Stimulated activated CD4-positive, alpha-beta T cell treated with anti-CD3 and anti-CD28 coated beads, Interleukin-12 subunit alpha, Interleukin-12 subunit beta, amount 100 ng/mL, for 48 hours (primary cell): ENCODE measurements around the gene TUBB6.

ENCODE experiments used
- DNase-seq, 3 donors: peaks; one replicate each; pipeline ENCODE4 v3.0.0-alpha.2; 2020; ENCODE audit warnings: low read depth in 2 of 3, low spot score in 1 of 3

Gene TUBB6

DNA sequence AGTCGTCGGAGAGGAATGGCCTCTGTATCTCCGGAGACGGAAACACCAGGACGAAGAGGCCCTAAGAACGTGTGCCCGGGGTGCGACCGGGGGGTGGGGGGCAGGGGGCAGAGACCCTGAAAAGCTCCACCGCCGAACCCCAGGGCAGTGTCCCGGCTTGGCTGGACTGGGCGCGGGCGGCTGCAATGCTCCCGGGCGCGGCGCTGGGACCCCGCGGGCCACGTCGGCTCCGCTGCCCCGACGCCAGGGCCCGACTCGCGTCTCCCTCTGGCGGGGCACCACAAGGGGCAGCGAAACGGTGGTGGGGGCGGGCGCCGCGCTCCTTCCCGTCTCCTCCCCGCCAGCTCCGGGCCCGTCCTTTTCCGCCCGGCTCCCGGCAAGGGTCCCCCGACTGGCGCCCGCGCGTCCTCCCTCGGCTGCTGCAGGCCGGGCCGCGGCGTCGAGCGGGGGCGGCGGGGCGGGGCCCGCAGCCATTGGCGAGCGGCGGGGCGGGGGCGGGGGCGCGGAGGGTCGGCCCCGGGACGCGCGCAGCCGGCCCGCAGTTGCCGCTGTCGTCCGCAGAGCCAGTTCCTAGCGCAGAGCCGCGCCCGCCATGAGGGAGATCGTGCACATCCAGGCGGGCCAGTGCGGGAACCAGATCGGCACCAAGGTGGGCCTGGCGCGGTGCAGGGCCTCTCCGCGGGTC lies at the start of gene TUBB6:
Gene TUBB6 (plus strand): TSS at position 541 of the 685 bp plus-strand sequence. CDS start 52 bp downstream, at position 593.
- DNase-seq: peak in 1 of 3 donors; percentile 37

DNA sequence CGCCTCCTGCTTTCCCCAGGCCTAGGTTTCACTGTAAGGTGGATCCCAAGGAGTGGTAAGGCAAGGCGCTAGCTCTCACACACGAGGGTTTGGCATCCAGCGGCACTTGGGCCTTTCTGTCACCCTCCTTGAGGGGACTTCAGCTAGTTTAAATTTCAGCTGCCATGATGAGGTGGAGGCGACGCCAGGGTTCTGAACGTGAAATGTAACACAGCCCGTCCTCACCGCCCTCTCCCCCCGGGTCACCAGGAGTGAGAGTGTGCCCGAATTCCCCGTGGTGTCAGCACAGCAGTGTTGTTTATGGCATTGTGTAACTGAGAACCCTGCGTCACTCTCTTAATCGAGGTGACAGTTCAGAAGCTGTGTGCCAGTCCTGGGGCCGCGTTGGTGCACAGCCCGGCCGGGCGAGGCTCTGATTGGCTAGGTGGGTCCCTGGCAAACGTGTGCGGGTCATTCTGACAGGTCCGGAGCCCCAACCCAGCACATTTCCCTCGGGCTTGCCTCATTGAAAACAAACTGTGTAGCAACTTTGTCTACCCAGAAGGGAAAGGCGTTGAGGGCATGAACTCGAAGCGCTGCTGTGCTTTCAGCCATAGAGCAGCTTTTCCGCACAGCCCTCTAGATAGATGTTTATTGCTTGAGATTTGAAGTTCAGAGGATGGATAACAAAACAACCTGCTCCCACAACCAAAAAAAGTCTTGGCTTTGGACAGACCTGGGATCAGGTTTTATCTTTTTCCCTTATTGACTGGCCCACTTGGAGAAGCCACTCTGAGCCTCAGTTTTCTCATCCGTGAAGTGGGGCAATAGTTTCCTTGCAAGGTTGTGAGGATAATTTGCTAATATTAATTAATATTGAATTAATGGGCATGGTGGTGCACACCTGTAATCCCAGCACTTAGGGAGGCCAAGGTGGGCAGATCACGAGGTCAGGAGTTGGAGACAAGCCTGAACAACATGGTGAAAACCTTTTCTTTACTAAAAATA lies 49.0 kb upstream of the TUBB6 start:
- DNase-seq: no peak

DNA sequence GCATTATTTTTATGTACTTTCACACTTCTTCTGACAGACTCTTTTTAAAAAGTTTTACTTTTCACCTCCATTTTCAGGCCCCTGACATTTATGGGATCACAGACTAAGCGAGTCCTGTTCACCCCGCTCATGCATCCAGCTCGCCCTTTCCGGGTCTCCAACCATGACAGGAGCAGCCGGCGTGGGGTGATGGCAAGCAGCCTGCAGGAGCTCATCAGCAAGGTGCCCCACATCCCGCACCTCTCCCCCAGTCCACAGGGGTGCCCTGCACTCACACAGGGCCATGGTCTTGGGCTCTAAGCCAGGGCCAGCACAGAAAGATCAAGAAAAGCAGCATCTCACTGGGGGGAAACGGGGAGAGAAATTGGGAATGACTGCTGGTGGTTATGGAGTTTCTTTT lies 45.3 kb upstream of the TUBB6 start:
- DNase-seq: no peak

DNA sequence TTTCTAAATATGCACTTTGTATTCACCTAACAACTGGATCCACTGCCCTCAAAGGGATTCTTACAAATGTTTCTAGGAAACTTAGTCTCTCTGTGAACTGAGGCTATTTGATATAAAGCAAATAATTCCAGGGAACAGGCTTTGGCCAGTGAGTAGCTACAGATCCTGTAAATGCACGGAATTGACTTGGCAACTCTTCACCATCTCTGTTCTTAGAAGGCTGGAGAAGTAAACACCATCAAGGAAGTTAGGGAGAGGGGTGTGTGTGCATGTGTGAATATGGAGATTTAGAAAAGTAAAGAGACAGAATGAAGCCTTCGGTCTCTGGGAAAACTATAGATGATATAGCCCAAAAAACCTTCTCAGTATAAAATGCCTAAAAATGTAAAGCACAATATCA lies 43.2 kb upstream of the TUBB6 start:
- DNase-seq: no peak

DNA sequence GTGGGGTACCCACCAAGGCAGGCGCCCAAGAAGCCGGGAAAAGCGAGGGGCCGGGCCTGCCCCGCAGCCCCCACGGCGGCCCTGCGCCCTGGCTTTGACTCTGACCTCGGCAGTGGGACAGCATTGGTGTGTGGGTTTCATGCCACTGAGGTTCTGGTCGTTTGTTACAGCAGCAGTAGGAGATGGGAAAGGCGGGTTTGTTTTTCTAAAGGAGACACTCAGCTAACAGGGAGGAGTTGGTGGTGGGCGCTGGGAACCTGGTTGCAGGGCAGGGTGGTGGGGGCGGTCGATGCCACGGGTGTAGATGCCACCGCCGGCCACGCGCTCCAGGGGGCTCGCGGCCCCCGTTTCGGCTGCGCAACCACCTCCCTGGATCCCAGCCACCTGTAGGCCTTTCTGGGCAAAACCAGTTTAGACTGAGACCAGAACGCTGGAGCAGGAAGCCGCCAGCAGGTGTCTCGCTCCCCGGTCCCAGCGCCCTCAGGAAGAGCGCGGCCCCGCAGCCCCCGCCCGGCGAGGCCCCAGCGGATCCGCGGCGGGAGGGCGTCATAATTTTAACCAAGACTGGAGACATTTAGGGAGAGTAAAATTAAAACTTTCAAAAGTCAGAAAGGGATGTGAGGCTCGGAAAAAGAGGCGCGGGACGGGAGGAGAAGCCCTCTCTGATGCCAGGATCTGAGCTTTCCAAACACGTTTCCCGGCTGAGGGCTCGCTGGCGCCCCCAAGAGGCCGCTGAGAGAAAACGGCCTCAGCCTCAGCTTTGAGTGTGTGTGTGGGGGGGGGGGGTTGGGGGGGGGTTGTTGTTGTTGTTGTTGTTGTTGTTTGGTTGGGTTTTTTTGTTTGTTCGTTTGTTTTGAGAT lies 36.4 kb upstream of the TUBB6 start:
- DNase-seq: peak; percentile 36 to 59 (median 42)

DNA sequence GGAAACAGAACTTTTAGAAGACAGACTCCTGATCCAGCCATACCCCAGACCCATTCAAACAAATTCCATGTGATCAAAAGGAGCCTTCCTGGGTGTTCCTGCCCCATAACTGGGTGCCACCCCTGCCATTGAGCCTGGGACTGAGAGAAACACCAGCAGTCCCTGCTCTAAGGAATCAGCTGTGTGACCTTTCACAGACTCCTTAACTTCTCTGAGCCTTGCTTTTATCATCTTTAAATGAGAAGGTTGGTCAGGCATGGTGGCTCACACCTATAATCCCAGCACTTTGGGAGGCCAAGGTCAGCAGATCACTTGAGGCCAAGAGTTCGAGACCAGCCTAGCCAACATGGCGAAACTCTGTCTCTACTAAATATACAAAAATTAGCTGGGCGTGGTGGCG lies 33.2 kb upstream of the TUBB6 start:
- DNase-seq: no peak

DNA sequence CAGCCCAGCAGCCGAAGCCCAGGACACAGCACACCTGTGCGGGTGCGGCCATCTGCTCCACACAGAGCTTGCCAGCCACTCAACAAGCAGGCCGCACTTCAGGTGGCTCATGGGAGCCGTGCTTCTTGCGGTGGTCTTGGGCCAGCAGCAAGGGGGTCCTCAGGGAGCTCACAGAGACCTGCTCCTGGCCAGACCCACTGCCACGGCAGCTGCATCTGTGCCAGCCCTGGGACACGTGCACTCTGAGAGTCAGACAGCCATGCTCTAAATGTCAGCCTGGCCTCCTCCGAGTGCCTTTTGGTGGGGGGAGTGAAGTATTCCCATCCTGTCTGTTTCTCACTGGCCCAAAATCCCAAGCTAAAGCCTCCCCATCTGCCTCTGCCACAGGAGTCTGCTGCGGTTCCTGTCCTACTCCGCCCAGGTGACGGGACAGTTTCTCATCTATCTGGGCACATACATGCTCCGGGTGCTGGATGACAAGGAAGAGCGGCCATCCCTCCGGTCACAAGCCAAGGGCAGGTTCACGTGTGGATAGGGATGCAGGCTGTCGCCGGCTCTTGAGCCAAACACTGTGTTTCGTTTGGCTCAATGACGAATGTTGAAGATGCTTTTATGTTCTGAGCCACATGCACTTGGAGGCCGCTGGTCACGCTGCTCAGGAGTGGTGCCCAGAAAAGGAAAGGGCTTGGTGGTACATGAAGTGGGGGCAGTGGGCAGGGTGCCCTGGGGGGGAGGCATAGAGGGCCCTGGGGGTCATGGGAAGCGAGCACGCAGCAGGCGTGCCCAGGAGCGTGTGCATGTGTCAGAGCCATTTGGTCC lies 31.1 kb upstream of the TUBB6 start:
- no peak for DNase-seq

DNA sequence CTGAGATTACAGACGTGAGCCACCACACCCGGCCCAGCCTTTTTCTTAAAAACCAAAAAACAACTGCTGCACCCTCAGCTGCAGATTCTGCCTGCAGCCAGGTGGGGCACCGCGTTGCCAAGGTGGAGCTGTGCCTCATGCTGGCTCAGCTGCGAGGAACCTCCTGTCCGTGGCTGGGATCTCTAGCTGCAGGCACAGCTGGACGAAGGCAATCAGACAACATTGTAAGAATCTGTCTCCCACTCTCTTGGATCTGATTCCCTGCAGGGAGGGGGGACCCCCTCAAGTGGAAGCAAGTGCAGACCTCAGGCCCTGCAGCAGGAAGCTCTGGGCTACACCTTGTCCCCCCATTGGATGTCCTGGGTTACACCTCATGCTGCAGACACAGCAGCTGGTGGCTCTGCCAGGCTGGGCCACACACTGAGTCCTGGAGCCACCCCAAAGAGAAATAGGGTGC lies 29.8 kb upstream of the TUBB6 start:
- DNase-seq: no peak

DNA sequence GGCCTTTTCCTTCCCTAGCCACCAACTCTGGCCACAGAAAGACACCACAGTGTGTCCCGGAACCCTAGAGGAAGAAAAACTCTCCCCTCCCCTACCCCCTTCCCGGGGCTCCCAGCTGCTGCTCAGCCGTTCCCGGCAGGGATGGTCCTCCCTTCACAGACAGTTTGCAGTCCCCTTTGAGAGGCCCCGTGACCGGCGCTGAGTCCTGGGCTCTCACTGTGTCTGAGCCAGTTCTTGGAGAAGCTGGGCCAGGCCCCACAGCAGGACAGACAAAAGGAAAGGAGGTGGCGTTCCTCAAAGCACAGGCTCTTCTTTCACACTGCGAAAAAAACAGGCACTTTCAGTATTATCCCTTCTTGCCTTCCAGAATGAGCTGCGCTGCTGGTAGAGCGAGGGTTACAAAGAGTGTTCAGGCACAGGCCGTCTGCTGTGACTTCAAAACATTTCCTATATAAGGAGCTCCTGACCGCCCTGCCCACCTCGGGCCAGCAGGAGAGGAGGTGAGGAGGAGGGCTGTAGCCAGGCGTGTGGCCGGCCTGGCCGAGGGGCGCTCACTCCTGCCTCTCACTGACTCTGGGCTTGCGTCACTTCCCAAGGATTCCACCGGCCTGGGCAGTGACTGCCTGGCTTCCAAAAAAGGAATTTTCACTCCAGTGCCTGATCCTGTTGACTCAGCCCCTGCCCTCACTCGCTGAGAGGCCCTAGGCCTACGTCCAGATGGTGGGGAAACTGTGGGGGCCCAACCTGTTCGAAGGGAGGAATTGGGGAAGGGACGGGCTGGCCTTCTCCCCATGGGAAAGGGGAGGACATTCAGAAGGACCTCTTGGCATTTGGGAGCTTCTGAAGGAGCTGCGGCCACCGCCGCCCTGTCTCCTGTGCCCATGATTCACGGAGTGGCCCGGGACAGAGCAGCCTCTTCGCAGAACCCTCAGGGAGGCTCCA lies 29.0 kb upstream of the TUBB6 start:
- no peak for DNase-seq

DNA sequence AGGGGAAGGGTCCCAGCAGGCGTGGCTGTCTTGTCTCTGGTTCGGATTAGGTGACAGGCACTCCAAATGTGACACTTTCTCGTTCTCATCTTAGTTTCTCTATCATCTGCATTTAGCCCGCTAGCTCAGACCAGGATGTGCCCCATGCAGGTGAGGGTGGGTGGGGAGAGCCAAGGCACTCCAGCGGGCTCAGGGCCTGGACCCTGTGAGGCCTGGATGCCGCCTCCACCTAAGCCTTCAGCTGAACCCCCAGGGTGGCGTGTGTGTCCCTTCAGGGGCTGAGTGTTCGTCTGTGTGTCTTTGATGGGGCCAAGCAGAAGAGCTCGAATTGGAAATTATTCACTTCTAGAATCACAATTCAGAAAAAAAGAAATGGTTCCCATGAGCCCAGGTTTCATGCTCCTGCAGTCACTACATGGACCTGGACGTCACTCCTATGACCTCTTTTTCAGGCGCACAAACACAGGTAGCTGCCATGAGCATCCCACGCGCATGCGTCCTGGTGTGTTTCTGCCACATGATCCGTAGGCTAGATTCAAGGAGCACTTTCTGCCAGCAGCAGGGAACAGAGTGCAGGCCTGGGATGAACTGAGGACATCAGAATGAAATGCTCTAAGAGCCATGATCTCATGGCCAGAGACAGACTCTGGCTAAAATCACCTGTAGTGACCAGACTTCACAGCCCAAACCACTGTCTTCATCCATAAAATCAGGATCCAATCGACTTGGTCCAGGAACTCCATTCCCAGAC lies 28.1 kb upstream of the TUBB6 start:
- DNase-seq: no peak

DNA sequence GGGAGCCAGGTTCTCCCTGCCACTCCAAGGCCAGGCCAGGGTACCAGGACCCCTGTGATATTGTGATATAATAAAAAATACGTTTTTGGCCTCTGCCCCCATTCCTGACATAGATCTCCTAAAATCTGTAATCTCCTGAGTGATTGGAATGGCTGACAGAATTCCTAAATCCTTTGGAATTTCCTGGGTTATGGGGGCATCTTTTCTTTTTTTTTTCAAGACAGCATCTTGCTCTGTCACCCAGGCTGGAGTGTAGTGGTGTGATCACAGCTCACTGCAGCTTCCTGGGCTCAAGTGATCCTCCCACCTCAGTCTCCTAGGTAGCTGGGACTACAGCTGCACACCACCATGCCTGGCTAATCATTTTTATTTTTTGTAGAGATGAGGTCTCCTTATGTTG lies 26.2 kb upstream of the TUBB6 start:
- no peak for DNase-seq

DNA sequence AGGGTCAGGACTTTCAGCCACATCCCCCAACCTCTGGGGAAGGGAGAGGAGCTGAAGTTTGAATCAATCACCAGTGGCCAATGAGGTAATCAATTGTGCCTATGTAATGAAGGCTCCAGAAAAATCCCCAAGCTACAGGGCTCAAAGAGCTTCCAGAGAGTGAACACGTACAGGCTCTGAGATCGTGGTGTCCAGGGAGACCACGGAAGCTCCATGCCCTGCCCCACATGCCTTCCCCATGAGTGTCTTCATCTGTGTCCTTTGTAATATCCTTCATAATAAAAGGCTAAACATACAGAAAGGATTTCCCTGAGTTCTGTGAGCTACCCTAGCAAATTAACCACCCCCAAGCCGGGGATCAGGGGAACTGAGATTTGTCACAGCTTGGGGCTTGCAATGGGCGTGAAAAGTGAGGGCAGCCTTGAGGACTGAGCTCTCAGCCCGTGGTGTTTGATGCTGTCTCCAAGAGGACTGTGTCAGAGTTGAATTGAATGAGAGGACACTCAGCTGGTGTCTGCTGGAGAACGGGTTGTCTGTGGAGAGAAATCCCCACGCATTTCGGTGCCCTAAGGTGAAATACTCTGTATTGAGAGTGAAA lies 25.5 kb upstream of the TUBB6 start:
- no peak for DNase-seq

DNA sequence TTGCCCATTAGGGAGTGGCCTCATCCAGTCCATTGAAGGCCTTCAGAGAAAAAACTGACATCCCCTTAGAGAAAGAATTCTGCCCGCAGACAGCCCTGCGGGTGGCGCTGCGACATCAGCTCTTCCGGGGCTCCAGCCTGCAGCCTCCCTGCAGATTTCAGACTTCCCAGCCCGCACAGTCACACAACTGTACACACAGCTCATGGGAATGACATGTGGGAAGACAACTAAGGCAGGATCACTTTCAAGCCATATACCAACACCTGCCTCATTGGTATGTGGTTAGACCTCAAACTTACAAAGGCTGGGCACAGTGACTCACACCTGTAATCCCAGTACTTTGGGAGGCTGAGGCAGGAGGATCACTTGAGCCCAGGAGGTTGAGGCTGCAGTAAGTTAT lies 24.8 kb upstream of the TUBB6 start:
- DNase-seq: no peak

DNA sequence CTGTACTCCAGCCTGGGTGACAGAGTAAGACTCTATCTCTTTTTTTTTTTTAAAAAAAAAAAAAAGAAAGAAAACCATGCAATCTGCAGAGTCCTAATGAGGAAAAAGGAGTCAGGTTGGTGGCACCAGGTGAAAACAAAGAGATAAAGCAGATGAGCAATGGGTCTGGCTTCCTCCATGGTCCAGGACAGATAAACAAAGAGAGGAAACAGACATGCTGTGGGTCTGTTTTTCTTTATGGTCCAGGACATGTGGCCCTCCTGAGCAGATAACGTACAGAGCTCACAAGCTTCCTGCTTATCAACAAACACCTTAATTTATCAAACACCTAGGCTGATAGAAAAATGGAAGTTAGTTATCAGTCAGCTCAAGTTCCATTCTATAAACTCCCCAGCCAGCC lies 24.4 kb upstream of the TUBB6 start:
- no peak for DNase-seq

DNA sequence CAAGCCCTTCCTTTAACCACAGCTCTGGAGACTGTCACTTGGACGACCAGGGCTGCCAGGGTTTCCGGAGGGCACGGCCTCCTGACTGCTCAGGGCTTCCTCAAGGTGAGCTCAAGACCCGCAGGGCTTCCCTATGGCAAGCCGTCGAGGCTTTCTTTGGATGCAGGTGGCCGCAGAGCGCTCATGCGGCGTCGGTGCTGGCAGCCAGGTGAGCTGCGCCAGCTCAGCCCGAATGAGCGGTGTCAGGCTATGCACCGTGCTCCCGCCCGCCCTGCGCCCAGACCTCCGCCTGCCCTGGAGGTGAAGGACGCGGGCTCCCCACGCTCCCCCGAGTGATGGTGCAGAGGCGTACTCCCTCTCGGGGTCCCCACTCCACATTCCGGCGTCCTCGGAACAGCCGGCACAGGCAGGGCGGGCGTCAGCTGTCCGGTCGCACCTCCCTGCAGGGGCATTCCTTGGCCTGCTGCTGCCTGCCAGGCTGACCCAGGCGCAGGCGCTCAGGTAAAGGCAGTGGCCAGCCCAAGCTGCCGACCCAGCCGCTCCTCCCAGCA lies 20.8 kb upstream of the TUBB6 start:
- DNase-seq: no peak

DNA sequence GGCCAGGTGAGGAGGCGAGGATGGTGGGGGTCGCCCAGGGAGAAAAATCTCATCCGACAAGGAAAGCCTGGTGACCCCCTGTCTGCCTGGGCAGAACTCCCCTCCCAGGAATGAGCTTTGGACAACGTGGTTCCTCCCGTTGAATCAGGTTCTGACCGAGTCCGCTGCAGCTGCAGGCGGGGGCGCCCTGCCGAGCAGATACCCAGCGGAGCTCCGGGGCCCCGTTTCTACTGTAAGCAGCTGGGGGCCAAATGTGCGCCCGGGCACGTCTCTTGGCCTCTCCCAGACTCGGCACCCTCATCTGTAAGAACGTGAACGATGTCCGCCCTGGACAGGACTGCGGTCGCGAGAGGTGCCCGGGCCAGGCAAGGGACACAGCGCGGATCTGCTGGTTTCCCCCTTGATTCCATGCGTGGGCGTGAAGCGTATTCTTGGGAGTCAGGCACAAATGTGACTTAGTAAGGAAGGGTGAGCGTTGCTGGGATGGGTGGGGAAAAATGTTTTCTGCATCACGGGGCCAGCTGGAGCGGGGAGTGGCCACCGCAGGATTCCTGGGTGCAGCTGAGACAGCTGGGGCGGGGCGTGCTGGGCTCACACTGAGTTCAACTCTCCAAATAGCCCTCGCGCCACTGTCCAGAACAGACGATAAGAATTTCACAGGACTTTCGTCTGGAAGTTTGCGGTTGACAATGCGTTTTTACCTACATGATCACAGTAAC lies 20.2 kb upstream of the TUBB6 start:
- DNase-seq: no peak

DNA sequence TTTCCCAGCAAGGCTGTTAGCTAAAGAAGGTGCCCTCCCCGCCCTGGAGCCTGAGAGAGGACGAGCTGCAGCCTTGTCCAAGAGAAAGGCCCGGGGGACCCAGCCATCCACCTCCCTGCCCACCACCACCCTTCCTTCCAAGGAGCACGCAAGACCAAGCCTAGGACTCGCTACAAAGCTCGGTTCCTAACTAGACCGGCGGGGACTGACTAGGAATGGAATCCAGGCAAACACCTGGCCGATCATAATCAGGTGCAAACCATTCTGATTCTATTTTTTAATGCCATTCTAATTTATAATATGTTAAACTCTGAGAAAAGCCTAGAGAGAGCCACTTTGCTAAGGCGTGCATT lies 19.7 kb upstream of the TUBB6 start:
- no peak for DNase-seq
